NCI-H446 treated with DMSO at 0.1 percent for 48 hours (cell line): ENCODE measurements around the gene DYNAP.

Experiments
- DNase-seq: peaks from one replicate; lab custom pipeline; 2025; lab: John Stamatoyannopoulos, UW

Gene DYNAP, protein sequence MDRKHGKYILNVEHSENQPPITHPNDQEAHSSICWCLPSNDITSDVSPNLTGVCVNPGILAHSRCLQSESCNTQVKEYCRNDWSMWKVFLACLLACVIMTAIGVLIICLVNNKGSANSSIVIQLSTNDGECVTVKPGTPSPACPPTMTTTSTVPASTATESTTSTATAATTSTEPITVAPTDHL

DNA sequence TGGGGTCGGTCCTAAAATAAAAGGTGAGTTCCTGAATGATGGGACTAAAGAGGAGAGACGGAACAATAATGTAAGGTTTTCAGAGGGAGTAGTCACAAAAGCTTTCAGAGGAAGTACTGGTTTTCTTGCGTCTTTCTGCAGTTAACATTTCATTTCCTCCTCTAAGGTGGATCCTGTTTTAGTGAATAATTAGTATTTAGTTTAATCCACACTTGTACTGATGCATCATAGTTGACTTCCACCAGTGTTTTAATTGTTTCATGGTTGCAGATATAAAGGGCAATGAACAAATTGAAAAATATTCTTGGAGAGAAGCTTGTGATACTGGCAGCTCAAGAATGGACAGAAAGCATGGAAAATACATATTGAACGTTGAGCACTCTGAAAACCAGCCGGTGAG lies at the start of gene DYNAP:
TSS of gene DYNAP (plus strand) at position 301 of the 400 bp plus-strand sequence. CDS start at position 339, 38 bp downstream.
- no peak for DNase-seq

DNA sequence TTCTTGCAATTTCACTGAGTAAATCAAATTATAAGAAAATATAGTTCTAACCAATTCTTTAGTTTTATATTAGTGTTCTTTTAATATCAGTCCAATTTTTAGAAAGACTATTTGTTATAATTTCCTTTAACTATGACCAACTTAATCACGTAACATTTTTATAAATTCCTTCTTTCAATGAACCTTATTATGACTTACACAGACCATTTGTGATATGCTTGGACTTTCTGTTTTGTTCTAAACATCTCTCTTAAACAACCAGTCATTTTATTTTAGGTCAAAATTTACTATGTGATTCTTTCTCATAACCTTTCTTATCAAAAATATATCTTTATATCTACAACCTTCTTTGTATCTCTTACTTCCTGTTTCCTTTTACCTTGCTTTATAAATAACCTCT lies 39.5 kb upstream of the DYNAP start:
- DNase-seq = no peak

DNA sequence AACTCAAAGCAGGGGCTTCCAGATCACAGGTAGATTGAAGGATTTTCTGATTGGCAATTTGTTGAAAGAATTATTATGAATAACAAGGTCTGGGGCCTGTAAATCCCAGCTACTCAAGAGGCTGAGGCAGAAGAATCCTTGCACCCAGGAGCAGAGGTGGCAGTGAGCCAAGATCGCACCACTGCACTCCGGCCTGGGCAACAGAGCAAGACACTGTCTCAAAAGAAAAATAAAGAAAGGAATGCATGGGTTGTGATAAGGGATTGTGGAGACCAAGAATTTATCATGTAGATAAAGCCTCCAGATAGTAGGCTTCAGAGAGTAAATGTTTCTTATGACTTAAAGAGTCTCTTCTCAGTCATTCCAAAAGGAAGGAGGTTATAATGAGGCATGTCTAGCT lies 35.8 kb upstream of the DYNAP start:
- no peak for DNase-seq

DNA sequence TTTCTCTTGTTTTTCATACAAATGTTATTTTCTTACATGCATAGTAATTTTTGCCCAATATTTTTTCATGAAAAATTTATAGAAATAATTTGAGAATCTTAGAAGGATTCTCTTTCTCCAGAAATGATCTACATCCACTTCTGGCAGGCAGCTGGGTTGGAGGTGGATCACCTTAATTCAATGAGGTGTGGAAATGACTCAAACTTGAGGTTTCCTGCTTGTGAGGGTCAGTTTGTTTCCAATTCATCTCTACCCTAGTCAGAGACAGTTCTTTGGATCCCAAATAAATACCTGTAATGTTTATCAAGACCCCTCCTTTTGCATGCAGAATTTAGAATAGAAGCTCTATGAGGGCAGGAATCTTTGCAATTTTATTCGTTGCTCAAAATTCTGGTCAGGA lies 35.0 kb upstream of the DYNAP start:
- DNase-seq = no peak

DNA sequence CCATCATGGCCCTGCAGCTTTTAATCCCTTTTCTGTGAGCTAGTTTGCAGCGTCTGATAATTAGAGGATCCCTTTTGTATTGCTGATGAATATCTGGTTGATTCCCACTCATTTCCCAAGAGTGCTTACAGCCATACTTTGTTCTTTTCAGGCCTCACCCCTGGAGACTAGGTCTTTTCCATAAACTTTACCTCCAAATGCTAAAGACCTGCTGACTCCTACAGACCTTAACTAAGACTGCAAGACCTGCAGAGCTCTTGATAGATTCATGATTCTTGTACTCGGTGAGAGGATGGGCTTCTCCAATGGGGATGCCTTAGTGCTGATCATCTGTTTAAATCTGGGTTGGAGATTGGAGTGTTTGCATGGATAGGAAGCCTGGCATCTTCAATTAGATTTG lies 33.1 kb upstream of the DYNAP start:
- no peak for DNase-seq

DNA sequence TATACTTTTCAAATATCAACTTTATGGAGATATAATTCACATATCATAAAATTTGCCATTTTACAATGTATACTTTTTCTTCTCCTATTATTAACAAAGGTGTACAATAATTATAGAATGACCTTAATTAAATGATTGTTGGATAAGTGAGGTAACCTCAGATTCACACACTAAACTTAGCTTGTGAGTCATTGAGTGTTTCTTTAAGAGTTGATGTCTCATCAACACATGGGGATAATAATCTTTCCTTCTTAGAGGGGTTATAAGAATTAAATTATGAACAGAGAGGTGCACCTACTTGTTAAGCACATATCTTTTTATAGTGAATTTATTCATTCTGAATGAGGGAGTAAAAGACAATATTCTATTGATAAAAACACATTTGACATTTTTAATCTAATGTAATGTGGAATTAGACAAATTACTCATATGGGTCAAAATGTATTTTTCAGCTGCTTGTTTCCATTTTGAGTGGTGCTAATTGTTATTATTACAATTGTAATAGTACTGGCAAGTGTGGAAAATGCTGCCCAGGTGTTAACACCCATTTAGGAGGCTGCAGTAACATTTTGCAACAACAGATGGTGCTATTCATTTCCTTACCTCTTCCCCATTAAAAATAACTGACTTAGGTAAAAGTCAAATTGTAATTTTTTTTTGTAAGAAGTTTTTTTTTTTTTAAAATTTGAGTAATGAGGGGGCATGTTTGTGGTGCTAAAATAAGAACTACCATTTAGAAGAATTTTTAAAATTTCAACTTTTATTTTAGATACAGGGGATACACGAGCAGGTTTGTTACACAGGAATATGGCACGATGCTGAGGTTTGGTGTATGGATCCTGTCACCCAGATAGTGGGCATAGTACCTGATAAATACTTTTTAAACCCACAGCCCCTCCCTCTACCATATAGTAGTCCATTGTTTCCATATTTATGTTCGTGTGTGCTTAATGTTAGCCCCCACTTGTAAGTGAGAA lies 32.1 kb upstream of the DYNAP start:
- DNase-seq = no peak

DNA sequence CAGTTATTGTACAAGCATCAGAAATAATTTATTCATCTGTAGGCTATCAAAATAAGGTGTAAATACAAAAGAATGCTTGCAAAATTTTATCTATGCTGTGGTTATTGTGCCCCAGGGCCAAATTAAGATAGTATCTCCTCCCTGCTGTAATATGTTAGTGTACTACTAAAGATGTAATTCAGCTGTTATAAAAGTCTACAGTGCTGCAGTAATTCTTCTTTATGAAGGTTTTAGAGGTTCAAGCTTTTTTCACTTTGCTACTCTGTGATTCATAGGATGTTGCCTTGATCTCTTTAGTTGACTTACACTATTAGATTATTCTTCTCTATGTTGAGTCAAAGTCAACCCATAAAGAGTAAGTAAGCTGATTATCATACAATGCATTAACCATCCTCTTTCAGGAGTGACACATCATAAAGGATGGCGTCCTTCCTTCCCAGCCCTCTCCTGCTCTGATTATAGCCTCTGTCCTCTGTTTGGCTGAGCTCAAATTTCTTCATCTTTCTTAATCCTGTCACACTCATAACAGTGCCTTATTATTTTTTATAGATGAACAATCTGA lies 29.3 kb upstream of the DYNAP start:
- no peak for DNase-seq

DNA sequence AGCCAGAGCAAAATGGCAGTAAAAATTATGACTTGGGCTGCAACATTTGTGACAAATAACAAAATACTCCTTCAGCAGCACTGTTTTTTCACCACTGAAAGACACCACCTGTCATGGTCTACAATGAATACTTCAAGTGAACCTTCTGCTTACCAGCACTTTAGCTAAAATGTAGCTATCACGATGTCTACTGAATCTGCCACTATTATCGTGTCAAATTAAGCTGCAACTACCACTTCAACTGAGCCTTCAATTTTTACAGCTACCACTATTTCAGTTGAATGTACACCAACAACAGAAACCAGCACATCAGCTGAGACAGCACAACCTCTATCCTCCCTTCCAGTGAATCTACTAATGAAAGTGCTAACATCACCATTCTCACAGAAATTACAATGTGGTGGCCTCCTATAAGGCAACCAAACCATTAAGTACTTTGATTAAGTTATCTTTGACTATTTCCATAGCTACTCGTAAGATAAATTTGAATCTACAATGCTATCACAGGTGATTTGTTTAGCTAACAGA lies 10.8 kb upstream of the DYNAP start:
- DNase-seq = no peak

DNA sequence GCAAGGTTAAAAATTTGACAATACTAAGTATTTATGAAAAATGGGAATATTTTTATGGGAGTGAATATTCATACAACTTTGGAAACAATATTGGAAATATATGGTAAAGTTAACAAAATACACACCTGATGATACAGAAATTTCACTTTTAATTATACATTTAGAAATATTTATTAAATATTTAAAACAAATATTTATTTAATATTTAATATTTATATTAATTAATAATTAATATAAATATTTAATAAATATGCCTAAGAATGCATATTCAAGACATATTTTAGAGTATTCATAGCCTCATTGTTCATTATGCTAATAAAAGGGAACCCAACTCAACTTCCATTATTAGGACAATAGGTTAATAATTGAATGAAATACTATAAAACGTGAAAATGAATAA lies 7.0 kb upstream of the DYNAP start:
- DNase-seq = no peak

DNA sequence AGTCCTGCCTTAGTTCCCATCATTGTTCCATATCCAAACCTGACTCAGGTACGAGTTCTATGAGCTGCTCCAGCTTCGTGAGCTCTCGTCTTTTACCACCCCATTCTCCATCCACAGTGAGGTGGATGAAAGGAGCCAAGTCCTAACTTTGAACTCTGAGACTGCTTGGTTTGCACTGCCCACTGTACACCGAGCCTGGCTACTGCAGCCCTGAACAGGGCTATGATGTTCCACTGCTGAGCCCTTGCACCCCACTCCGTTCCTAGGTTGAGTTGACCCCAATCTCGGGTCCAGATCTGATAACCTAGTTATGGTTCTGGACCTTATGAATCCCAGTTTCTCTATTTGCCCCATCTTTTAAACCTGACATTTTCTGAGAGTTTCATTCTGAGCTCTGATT lies 5.3 kb upstream of the DYNAP start:
- DNase-seq = no peak

DNA sequence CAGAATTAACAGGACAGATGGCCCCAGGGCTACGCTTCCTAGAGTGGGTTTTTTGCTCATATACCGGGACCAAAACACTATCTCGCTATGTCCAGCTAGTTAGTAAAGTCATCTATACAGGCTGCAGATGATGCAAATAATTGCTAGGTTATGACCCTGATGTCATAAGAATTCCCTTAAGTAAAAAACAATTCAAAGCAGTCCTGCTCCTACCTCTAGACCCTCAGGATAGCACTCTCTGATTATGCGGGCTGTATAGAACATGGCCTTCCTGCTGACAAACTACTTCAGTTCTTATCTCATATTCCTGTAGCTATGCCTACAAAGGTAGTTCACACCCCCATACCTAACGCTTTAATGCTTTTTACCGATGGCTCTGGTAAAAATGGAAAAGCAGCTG lies 13.2 kb downstream of the DYNAP start:
- no peak for DNase-seq

DNA sequence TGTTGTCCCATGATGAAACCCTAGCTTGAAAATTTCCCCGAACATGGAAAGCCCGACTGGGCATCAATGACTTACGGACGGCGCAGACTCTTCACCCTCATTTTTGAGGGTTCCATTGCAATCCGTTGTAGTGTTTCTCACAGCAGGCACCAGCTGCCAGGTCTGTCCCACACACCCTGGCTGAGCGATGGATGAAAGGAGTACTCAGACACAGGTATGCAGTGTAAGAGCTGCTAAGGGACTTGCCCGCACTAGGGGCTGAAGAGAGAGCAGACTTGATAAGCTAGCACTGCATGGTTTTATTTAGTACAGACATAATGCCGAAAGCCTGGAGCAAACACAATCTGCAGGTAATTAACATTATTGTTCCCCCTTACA lies 15.8 kb downstream of the DYNAP start:
- no peak for DNase-seq

DNA sequence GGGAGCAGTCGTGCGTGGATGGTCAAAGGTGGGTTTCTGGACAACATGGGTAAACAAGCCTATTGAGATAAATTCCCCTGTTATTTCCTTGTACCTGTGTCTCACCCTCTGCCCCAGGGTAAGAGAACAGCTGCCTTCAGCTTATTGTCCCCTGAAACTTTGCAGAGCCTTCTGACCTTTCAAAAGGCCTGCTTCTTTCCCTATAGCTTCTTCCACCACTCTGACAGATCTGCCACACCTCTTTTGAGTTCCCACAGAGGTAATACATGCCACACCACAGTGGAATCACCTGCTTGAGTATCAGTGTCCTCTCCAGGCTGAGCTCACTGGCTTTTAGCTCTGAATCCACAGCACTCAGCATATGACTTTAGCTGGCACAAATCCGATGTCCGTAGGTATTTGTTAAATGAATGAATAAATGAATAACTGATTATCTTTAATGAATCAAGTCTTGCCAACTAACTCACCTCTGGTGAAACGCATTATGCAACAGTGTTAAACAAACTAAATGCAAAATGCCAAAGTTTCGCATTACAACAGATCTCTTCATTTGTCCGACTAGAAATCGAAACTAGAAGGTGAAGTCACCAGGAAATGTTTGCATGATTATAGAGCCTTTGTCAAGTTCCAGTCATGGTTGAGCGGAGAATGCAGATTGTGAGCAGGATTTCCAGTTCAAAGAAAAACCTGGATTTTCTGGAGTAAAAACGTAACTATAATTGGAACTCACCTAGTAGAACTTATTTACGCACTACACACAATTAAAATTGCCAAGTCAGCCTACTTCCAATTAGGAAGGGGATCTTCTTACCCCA lies 16.4 kb downstream of the DYNAP start:
- no peak for DNase-seq

DNA sequence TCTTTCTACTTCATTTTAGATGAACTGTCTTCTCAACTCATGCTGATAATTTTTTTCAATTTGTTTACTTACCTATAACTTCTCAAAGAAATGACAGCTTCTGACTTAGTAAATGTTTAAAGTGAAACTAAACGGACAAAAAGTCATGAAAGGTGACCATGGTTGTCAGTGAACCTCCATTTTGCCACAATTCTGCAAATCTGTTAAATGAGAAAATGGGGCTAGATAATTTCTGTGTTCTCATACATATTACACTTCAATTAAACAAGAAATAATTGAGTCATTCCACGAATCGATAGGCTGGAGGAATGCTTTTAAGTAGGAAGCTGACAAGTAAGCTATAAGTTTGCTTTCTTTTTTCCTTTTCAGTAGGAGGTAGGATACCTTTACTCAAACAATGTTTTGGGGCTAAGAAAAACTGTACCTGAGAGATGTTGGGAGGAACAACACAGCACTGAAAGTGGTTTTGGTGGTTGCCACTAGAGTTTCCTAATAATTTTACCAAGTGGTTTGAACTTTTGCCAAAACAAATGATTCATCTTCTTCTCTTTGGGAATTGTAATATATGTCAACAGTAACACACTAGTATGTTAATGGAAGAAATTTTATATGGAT lies 17.1 kb downstream of the DYNAP start:
- DNase-seq = no peak

DNA sequence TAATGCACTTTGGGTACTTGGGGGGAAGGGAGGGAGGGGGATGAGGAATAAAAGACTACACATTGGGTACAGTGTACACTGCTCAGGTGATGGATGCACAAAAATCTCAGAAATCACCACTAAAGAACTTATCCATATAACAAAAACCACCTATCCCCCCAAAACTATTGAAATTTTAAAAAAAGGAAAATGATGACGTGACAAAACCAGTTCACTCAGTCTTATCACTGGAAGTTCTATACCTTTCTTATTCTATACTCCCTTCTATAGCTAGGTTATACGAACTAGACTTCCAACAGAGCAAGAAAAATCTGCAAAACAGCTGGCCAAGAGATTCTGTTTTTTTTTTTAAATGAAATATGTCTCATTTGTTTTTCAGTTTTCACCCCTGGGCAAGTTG lies 20.8 kb downstream of the DYNAP start:
- no peak for DNase-seq

DNA sequence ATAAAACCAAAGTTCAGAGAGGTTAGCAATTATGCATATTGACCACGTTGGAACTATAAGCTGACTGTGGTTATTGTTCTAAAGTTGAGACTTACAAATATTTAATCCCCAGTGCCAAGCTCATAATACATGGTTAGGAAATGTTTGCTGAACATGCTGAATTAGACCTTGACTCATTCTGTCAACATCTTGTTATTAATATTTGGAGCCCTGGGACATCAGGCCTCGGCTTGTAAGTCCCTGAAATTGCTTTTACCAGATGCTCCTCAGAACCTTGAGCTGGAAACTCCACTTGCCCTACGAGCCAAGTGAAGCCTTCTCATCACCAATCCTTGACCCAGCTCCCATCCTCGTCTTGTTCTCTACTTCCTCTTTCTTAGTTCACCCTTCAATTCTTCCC lies 21.2 kb downstream of the DYNAP start:
- no peak for DNase-seq

DNA sequence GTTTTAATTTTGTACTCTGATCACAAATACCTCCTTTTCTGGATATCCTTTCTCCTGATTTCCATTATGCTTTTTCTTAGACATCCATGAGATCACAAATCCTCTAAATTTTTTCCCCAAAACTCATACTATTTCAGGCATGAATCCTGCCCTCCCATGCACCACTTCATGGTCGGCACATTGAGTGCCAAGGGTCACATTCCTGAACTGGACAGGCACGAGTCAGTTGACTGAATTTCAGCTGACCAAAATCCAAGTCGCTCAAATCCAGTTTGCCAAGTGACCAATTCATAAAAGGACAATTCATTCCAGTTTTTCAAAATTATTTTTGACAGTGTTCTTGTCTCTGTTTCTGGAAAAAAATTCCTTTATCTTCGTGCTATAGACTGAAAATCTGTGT lies 22.1 kb downstream of the DYNAP start:
- DNase-seq = no peak

DNA sequence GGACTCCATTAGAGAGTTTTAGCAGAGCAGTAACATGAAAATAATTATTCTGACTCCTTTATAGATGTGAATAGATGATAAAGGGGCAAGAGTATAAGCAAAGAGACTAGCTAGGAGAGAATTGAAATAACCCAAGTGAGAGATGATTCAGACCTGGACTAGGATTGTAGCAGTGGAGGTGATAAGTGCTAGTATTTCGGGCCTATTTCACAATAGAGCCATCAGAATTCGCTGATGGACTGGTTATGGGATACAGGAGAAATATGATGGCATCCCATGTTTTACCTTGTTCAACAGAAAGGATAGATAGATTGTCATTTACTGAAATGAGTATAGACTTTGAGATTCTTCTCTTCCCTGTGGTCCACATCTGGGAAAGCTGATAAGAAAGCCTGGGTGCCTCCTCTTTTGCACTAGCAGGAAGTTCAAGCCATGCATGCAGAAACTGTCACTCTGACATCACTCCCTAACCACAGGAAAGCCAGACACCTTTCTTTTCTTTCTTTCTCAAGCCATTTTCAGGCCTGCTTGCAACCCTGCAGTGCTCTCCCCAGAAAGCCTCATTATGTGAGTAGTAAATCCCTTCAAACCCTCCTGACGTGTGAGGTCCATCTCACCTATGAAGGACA lies 25.3 kb downstream of the DYNAP start:
- no peak for DNase-seq

DNA sequence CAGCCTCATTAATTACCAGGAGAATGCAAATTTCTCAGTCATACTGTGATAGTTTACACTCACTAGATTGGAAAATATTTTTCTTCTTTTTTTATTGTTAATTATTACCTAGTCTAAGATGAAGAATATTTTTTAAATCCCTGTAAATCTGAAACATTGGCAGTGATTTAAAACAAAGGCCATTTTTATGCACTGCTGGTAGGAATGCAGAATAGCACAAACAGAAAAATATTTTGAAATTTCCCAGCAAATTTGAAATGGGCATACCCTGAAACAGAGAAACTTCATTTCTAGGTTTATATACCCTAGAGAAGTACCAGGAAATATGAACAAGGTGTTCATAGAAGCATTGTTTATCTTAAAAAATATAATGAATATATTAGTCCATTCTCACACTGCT lies 31.0 kb downstream of the DYNAP start:
- DNase-seq = no peak

DNA sequence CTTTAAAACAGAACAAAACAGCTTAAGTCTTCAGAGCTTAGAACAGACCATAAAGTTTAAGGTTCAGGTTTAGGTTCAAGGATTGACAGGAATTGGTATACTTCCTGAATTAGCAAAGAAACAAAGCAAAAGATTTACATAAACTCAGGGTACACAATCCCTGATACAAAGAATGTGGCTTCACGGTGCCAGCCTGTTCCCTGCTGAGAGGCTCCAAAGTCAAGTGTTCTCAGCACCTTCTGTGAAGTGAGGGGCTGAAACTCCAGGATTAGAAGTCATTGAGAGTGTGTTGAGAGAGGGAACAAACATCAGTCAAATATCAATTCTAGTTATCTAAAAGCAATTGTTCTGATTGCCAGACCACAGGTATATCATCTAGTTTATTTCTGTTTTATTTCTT lies 35.7 kb downstream of the DYNAP start:
- DNase-seq = no peak

DNA sequence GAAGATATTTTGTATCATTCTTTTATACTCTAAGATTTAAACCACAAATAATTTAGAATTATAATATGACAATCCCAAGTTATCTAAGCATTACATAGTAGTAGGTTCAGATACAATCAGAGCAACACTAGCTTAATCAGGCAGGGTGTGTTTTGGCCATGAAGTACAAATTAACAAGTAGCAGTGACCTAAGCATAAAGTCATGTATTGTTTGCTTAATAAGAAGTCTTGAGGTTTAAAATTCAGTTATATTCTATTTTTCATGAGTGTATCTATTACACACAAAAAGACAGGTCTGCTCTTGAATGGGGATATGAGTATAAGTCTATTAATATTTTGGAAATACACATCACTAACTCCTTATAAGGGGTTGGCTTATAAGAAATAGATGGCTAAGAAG lies 39.9 kb downstream of the DYNAP start:
- DNase-seq = no peak
